ENCODE data around the gene PCDHB16.

- TF ChIP-seq, protein P1, sequence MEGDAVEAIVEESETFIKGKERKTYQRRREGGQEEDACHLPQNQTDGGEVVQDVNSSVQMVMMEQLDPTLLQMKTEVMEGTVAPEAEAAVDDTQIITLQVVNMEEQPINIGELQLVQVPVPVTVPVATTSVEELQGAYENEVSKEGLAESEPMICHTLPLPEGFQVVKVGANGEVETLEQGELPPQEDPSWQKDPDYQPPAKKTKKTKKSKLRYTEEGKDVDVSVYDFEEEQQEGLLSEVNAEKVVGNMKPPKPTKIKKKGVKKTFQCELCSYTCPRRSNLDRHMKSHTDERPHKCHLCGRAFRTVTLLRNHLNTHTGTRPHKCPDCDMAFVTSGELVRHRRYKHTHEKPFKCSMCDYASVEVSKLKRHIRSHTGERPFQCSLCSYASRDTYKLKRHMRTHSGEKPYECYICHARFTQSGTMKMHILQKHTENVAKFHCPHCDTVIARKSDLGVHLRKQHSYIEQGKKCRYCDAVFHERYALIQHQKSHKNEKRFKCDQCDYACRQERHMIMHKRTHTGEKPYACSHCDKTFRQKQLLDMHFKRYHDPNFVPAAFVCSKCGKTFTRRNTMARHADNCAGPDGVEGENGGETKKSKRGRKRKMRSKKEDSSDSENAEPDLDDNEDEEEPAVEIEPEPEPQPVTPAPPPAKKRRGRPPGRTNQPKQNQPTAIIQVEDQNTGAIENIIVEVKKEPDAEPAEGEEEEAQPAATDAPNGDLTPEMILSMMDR (IDR thresholded peaks at IDR 0.05) = no peak
- no peak for TF ChIP-seq POLR2A (IDR thresholded peaks at IDR 0.05)
These were observed 1.9 kb upstream of the PCDHB16 start for GRCh38 chr5:141180313-141180712.

Data from sigmoid colon (tissue), 3 donors.